ENCODE results near the gene GCKR.

Gene GCKR

DNA sequence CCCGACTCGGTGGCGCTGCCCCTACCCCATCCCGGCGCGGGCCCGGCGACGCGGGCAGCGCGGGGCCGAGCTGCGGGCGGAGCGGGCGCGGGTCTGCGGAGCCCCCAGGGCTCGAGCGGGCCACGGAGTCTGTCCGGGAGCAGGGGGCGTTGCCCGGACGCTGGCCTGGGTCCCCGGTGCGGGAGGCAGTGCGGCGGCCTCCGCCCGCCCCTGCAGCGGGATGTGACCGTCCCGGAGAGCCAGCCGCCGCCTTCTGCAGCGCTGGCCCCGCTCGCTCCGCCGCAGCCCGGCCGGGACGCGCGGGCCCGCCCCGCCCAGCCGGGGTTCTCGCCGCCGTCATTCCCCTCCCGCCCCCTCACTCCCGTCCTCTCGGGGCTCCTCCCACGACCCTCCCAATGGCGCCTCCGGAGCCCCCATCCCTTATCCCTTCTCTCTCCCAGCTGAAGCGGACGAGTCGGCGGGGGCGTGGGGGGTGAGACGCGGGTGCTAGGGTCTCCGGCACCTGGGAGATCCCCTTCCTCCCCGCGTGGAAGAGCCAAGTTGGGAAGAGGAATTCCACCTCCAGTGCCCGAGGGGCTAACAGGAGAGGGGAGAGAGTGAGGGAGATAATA is 1.6 kb upstream of the GCKR start, which contains the start of gene FNDC4:
TSS of gene FNDC4 (minus strand) at position 257 of the 611 bp plus-strand sequence. CDS start 521 bp downstream, outside the sequence.
- H3K4me3 ChIP-seq (ENCODE audit: low read depth, low read length): peak within 1 kb of the TSS; percentile 64
- H3K36me3 ChIP-seq (ENCODE audit: control insufficient read depth, insufficient read depth, low read length): no peaks in the 10 kb centered on the region
- H2AFZ ChIP-seq: peak within 1 kb of the TSS; percentile 97
- peak within 1 kb of the TSS; percentile 89 for H3K4me2 ChIP-seq (ENCODE audit: low read length)
- no peaks in the 10 kb centered on the region for H3K27me3 ChIP-seq (ENCODE audit: control insufficient read depth, insufficient read depth, low read length)
- H3K9me3 ChIP-seq (ENCODE audit: control insufficient read depth, low read length): no peaks in the 10 kb centered on the region
- no peaks in the 10 kb centered on the region for H3K79me2 ChIP-seq
- H3K4me1 ChIP-seq: peaks cover 3% of the 10 kb centered on the region
- peak within 1 kb of the TSS; percentile 37 for H3K9ac ChIP-seq
- H3K27ac ChIP-seq: no peak within 1 kb of the TSS
- TF ChIP-seq, protein P1, sequence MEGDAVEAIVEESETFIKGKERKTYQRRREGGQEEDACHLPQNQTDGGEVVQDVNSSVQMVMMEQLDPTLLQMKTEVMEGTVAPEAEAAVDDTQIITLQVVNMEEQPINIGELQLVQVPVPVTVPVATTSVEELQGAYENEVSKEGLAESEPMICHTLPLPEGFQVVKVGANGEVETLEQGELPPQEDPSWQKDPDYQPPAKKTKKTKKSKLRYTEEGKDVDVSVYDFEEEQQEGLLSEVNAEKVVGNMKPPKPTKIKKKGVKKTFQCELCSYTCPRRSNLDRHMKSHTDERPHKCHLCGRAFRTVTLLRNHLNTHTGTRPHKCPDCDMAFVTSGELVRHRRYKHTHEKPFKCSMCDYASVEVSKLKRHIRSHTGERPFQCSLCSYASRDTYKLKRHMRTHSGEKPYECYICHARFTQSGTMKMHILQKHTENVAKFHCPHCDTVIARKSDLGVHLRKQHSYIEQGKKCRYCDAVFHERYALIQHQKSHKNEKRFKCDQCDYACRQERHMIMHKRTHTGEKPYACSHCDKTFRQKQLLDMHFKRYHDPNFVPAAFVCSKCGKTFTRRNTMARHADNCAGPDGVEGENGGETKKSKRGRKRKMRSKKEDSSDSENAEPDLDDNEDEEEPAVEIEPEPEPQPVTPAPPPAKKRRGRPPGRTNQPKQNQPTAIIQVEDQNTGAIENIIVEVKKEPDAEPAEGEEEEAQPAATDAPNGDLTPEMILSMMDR (IDR thresholded peaks at IDR 0.05): no peak

DNA sequence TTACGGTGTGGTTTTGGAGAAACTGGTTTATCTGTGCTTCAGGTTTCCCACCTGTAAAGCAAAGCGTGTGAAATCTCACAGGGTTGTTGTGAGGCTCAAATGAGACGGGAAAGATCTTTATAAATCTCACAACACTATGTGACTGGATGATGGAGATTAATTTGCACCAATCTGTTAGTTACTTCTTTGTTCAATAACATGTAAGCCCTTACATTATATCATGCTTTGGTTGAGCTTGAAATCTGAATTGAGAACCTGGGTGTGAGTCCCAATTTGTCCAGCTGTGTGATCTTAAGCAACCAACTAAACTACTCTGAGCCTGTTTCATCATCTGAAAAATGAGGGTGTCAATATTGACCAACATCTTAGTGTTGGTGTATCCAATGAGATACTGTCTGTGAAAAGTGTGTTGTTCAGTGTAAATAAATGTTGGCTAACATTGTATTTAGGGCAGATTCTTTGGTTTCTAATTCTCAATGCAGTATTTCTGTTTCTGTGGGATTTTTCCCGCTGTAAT is 741 bp upstream of the GCKR start:
- no peak overlapping the region for H3K9ac ChIP-seq
- no peak overlapping the region for H3K4me2 ChIP-seq (ENCODE audit: low read length)
- H3K79me2 ChIP-seq: no peaks in the 10 kb centered on the region
- no peak overlapping the region for H3K27ac ChIP-seq
- TF ChIP-seq, protein P1 (IDR thresholded peaks at IDR 0.05): no peak
- H3K4me1 ChIP-seq: no peaks in the 10 kb centered on the region
- no peak overlapping the region for H2AFZ ChIP-seq
- H3K36me3 ChIP-seq (ENCODE audit: control insufficient read depth, insufficient read depth, low read length): no peaks in the 10 kb centered on the region
- H3K9me3 ChIP-seq (ENCODE audit: control insufficient read depth, low read length): no peaks in the 10 kb centered on the region
- no peaks in the 10 kb centered on the region for H3K27me3 ChIP-seq (ENCODE audit: control insufficient read depth, insufficient read depth, low read length)
- H3K4me3 ChIP-seq (ENCODE audit: low read depth, low read length): peak overlapping the region; percentile 64

DNA sequence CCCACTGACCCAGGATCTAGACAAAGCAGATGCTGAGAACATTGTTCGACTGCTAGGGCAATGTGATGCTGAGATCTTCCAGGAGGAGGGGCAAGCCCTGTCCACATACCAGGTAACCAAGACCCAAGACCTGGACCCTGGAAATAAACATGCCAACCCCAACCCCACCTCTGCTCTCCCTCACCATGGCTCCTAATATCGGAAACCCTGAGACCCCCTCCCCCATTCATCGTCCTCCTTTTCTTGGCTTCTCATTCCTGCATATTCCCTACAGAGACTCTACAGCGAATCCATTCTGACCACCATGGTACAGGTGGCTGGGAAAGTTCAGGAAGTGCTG is 619 bp downstream of the GCKR start:
- no peak overlapping the region for H2AFZ ChIP-seq
- no peak overlapping the region for H3K27ac ChIP-seq
- no peaks in the 10 kb centered on the region for H3K4me1 ChIP-seq
- no peaks in the 10 kb centered on the region for H3K27me3 ChIP-seq (ENCODE audit: control insufficient read depth, insufficient read depth, low read length)
- H3K79me2 ChIP-seq: no peaks in the 10 kb centered on the region
- no peaks in the 10 kb centered on the region for H3K9me3 ChIP-seq (ENCODE audit: control insufficient read depth, low read length)
- no peak overlapping the region for H3K9ac ChIP-seq
- no peaks in the 10 kb centered on the region for H3K36me3 ChIP-seq (ENCODE audit: control insufficient read depth, insufficient read depth, low read length)
- H3K4me2 ChIP-seq (ENCODE audit: low read length): no peak overlapping the region
- no peak overlapping the region for H3K4me3 ChIP-seq (ENCODE audit: low read depth, low read length)
- TF ChIP-seq, protein P1 (IDR thresholded peaks at IDR 0.05): no peak

DNA sequence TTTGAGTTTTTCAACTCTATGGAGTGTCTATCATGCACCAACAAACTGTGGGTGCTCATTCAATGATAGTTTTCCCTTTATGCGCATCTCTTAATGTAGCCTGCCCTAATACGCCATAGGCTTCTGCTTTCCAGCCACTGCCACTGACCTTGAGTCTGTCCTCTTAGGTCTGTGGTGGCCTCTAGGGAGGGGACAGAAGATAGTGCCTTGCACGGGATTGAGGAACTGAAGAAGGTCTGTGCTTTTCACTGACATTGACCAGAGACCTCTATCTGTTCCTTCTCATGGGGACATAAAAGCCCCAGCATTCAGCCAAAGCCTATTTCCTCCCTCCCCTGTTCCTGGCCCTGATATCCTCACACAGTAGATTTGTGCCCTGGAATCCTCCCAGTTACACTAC is 2.3 kb downstream of the GCKR start:
- Histone ChIP-seq H3K27me3 (ENCODE audit: control insufficient read depth, insufficient read depth, low read length) (no peaks in the 10 kb centered on the region), H3K36me3 (ENCODE audit: control insufficient read depth, insufficient read depth, low read length) (no peaks in the 10 kb centered on the region), H3K9me3 (ENCODE audit: control insufficient read depth, low read length) (no peaks in the 10 kb centered on the region), H3K79me2 (no peaks in the 10 kb centered on the region), H3K9ac (no peak overlapping the region), H3K4me3 (ENCODE audit: low read depth, low read length) (no peak overlapping the region), H2AFZ (no peak overlapping the region), H3K4me1 (no peaks in the 10 kb centered on the region), H3K27ac (no peak overlapping the region), H3K4me2 (ENCODE audit: low read length) (no peak overlapping the region)
- TF ChIP-seq, protein P1 (IDR thresholded peaks at IDR 0.05): no peak

DNA sequence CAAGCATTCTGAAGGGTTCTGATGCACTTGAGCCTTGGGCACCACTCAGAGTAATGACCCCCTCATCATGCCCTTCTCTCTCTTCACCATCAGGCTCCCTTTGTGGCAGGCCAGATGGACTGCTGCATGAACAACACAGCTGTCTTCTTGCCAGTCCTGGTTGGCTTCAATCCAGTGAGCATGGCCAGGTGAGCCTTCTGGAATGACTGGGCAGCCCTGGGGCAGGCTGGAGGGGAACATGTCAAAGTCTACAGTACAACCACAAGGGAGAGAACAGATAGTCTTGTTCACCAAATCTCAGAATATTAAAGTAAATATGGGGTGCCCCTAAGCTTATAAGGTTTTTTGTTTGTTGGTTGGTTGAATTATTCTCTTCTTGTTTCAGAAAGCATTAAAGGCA is 4.4 kb downstream of the GCKR start:
- TF ChIP-seq, protein P1 (IDR thresholded peaks at IDR 0.05): no peak
- no peak overlapping the region for H2AFZ ChIP-seq
- no peaks in the 10 kb centered on the region for H3K79me2 ChIP-seq
- no peaks in the 10 kb centered on the region for H3K36me3 ChIP-seq (ENCODE audit: control insufficient read depth, insufficient read depth, low read length)
- no peak overlapping the region for H3K9ac ChIP-seq
- no peaks in the 10 kb centered on the region for H3K27me3 ChIP-seq (ENCODE audit: control insufficient read depth, insufficient read depth, low read length)
- H3K4me2 ChIP-seq (ENCODE audit: low read length): no peak overlapping the region
- no peak overlapping the region for H3K27ac ChIP-seq
- H3K4me3 ChIP-seq (ENCODE audit: low read depth, low read length): no peak overlapping the region
- H3K4me1 ChIP-seq: no peaks in the 10 kb centered on the region
- no peaks in the 10 kb centered on the region for H3K9me3 ChIP-seq (ENCODE audit: control insufficient read depth, low read length)

All from parathyroid adenoma (tissue), 2 donors.